BJ (cell line): Measurements from ENCODE around the gene SMIM21. TPM values are rescaled to one million over a fixed set of nuclear protein-coding genes. Genes with fewer than 3 reads are reported as not detected.

Experiments used
- CTCF ChIA-PET: fragments of 350-600 bp; formaldehyde crosslinking; extraction: SDS; loops from one replicate; lab custom pipeline; 2021; ENCODE audit warnings: antibody characterized with exemption, inconsistent platforms; lab: Yijun Ruan, JAX
- POLR2A ChIA-PET: fragments of 300-600 bp; sonication (Branson Sonifier 250); formaldehyde crosslinking; extraction: SDS; loops from one replicate; lab custom pipeline; 2021; ENCODE audit warnings: antibody characterized with exemption; lab: Charles Lee
- DNase-seq: peaks from one replicate; pipeline ENCODE4 v3.0.0-alpha.2; 2011; ENCODE audit warnings: low read depth
- H3K27me3 ChIP-seq: 2 replicates; pipeline ENCODE4 v1.6.0; 2011; ENCODE audit warnings: low read length; ENCODE audit not compliant: control insufficient read depth, insufficient read depth
- H3K36me3 ChIP-seq: 2 replicates; pipeline ENCODE4 v1.5.1; 2011; ENCODE audit warnings: low read length; ENCODE audit not compliant: control insufficient read depth, insufficient read depth
- H3K4me3 ChIP-seq: 2 replicates; pipeline ENCODE4 v1.5.1; 2011; ENCODE audit warnings: low read depth, mild to moderate bottlenecking, control low read depth, low read length
- CTCF ChIP-seq: IDR thresholded peaks from 2 replicates; pipeline ENCODE4 v1.5.1; 2011; ENCODE audit warnings: low read depth, mild to moderate bottlenecking, control low read depth, inconsistent platforms, low read length, moderate library complexity; ENCODE audit not compliant: insufficient read depth
- polyA plus RNA-seq: library from polyadenylated mRNA; depleted of rRNA; stranded (reverse); fragments of >200 nt; gene quantifications from 2 replicates; pipeline ENCODE4 v1.2.3, GENCODE V29; 2011

Gene SMIM21
- polyA plus RNA-seq, 1 experiment = not detected

GRCh38 chr18:75462178-75462832 lies 34.8 kb upstream of the SMIM21 start:
- TF ChIP-seq CTCF = no peak
- ChIA-PET CTCF (no interaction called here), POLR2A (no interaction called here)
- Histone ChIP-seq H3K36me3 (no peaks in the 10 kb centered on the region), H3K27me3 (no peaks in the 10 kb centered on the region), H3K4me3 (no peak overlapping the region)
- no peak for DNase-seq

- H3K27me3 ChIP-seq = no peaks in the 10 kb centered on the region
- no peaks in the 10 kb centered on the region for H3K36me3 ChIP-seq
- no peak for TF ChIP-seq CTCF
- ChIA-PET CTCF (no interaction called here), POLR2A (no interaction called here)
- no peak for DNase-seq
- peak overlapping the region; percentile 28 for H3K4me3 ChIP-seq
Measured at GRCh38 chr18:75456199-75456631, 28.7 kb upstream of the SMIM21 start.

- no peaks in the 10 kb centered on the region for H3K36me3 ChIP-seq
- ChIA-PET CTCF (no interaction called here), POLR2A (no interaction called here)
- H3K27me3 ChIP-seq = no peaks in the 10 kb centered on the region
- peak overlapping the region; percentile 28 for H3K4me3 ChIP-seq
- no peak for TF ChIP-seq CTCF
- DNase-seq = no peak
Measured at GRCh38 chr18:75455249-75456198, 28.0 kb upstream of the SMIM21 start.

- H3K36me3 ChIP-seq = no peaks in the 10 kb centered on the region
- H3K27me3 ChIP-seq = no peaks in the 10 kb centered on the region
- DNase-seq = no peak
- CTCF ChIA-PET = interaction anchor here (0.6 kb wide), 2 partner anchors 35 to 731 kb away, joined by 3 to 5 read pairs; no protein-coding TSS in a partner anchor
- TF ChIP-seq CTCF = no peak
- H3K4me3 ChIP-seq = no peak overlapping the region
- POLR2A ChIA-PET = no interaction called here
Measured at GRCh38 chr18:75454022-75454795, 26.7 kb upstream of the SMIM21 start.
